HEK293T (cell line): ENCODE data around the gene KAT2A.
A peak's percentile ranks its signal among the peaks of the same experiment; 100 is the strongest.

Experiments used
- CTCF ChIA-PET: fragments of 350-600 bp; formaldehyde crosslinking; extraction: SDS; loops from one replicate; lab custom pipeline; 2021; ENCODE audit warnings: antibody characterized with exemption, inconsistent platforms; lab: Yijun Ruan, JAX
- POLR2A ChIA-PET: fragments of 350-600 bp; formaldehyde crosslinking; extraction: SDS; loops from one replicate; lab custom pipeline; 2020; ENCODE audit warnings: antibody characterized with exemption, inconsistent platforms; lab: Yijun Ruan, JAX
- DNase-seq: peaks from one replicate; pipeline ENCODE4 v3.0.0; 2012; ENCODE audit warnings: mixed read lengths; ENCODE audit errors: extremely low spot score
- ARNT ChIP-seq: fragments of 450-650 bp; IDR thresholded peaks from 2 replicates; pipeline ENCODE4 v1.6.1; 2017; ENCODE audit warnings: mild to moderate bottlenecking
- BHLHE40 ChIP-seq: fragments of 450-650 bp; IDR thresholded peaks from 2 replicates; pipeline ENCODE4 v1.6.1; 2016; ENCODE audit warnings: mild to moderate bottlenecking, moderate library complexity, borderline replicate concordance
- CTBP1 ChIP-seq: fragments of 450-650 bp; IDR thresholded peaks from 2 replicates; pipeline ENCODE4 v1.6.1; 2016; ENCODE audit warnings: borderline replicate concordance
- ELF4 ChIP-seq: fragments of 450-650 bp; IDR thresholded peaks from 2 replicates; pipeline ENCODE4 v1.6.1; 2017; ENCODE audit warnings: antibody characterized with exemption
- FOXA1 ChIP-seq: fragments of 450-650 bp; IDR thresholded peaks from 2 replicates; pipeline ENCODE4 v1.6.1; 2016; ENCODE audit warnings: mild to moderate bottlenecking
- FOXK2 ChIP-seq: fragments of 450-650 bp; IDR thresholded peaks from 2 replicates; pipeline ENCODE4 v1.6.1; 2016; ENCODE audit warnings: mild to moderate bottlenecking
- FOXM1 ChIP-seq: fragments of 450-650 bp; IDR thresholded peaks from 2 replicates; pipeline ENCODE4 v1.6.1; 2017; ENCODE audit warnings: mild to moderate bottlenecking, borderline replicate concordance
- HDGF ChIP-seq: fragments of 450-650 bp; IDR thresholded peaks from 2 replicates; pipeline ENCODE4 v1.6.1; 2017; ENCODE audit warnings: antibody characterized with exemption, borderline replicate concordance
- L3MBTL2 ChIP-seq: fragments of 450-650 bp; conservative IDR thresholded peaks from 2 replicates; pipeline ENCODE4 v1.6.1; 2016; ENCODE audit warnings: mild to moderate bottlenecking
- LEF1 ChIP-seq: fragments of 450-650 bp; IDR thresholded peaks from 2 replicates; pipeline ENCODE4 v1.6.1; 2017; ENCODE audit warnings: mild to moderate bottlenecking, borderline replicate concordance
- NFRKB ChIP-seq: fragments of 450-650 bp; IDR thresholded peaks from 2 replicates; pipeline ENCODE4 v1.6.1; 2016; ENCODE audit warnings: mild to moderate bottlenecking, moderate library complexity
- SP1 ChIP-seq: fragments of 450-650 bp; IDR thresholded peaks from 2 replicates; pipeline ENCODE4 v1.6.1; 2017
- SUZ12 ChIP-seq: fragments of 450-650 bp; IDR thresholded peaks from 2 replicates; pipeline ENCODE4 v1.6.1; 2016; ENCODE audit warnings: mild to moderate bottlenecking
- TARDBP ChIP-seq: fragments of 450-650 bp; IDR thresholded peaks from 2 replicates; pipeline ENCODE4 v1.6.1; 2016
- TF ChIP-seq, protein P1 (sequence below): fragments of 450-650 bp; IDR thresholded peaks from 2 replicates; pipeline ENCODE4 v1.6.1; 2016

The KAT2A gene

DNA sequence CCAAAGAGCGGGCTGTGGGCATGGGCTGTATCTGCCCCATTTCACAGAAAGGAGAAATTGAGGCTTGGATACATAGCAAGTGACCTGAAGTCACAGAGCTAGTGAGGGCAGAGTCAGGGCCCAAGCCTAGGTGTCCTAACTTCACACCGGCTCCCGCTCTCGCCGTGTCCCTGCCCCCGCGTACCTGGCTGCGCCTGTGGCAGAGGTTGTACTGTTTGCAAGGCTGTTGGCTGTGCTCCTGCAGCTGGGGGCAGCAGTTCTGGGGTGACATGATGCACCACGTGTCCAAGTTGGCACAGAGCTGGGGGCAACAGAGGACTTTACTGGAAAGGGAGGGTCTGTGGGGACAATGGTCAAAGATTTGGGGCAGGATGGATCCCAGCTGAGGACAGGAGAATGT is 12.1 kb downstream of the KAT2A start:
- TF ChIP-seq BHLHE40 (no peak), ELF4 (no peak), SUZ12 (no peak), FOXM1 (no peak), L3MBTL2 (no peak), ARNT (no peak), FOXA1 (no peak), HDGF (no peak), NFRKB (no peak), SP1 (no peak)
- TF ChIP-seq, protein P1, sequence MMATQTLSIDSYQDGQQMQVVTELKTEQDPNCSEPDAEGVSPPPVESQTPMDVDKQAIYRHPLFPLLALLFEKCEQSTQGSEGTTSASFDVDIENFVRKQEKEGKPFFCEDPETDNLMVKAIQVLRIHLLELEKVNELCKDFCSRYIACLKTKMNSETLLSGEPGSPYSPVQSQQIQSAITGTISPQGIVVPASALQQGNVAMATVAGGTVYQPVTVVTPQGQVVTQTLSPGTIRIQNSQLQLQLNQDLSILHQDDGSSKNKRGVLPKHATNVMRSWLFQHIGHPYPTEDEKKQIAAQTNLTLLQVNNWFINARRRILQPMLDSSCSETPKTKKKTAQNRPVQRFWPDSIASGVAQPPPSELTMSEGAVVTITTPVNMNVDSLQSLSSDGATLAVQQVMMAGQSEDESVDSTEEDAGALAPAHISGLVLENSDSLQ: no peak
- DNase-seq: no peak
- POLR2A ChIA-PET: interaction anchor here (0.7 to 3.4 kb wide), 6 partner anchors 11 to 170 kb away, joined by 3 to 29 read pairs (median 5); partner anchors contain the start of genes CNP and KAT2A
- CTCF ChIA-PET: interaction anchor here (1.2 to 1.5 kb wide), 2 partner anchors 41 to 68 kb away, joined by 3 to 5 read pairs; no protein-coding TSS in a partner anchor

DNA sequence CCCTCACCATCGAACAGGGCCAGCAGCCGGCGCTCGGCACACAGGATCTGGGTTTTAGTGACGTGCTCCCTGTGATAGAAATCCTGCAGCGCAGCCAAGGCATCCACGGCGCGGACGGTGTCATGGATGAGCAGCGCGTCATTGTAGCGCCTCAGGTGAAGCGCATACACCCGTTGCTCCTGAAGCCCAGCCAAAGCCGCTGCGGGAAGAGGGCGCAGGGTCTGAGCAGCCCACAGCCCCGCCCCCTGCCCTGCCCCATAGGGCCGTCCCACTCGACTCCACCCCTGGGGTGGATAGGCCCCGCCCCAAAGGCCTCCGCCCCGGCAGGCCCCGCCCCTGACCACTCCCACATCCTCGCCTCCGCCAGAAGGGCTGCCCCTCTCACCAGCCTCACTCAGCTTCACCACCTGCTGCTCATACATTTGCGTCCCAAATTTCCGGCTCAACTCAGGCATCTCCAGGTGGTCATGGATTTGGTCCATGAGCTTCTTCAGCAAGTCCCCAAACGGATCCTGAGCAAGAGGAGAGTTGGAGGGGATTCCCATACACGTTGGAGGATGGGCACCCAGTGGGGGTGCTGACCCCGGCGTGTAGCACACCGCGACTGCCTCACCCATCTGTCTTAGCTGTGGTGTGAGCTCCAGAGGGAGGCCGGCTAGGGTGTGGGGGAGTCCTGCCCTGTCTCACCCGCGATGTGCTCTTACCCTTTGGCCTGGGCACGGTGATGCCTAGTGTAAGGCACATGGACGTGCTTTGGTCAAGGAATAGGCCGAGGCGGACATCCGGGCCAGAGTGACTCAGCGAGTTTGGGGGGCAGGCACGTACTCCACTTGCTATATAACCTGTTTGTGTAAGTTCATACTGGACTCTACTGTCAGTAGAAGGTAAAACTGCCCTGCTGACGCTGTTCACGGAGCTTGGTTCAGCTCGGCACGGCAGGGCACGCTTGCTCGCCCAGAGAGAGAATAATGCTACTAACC is 13.3 kb downstream of the KAT2A start:
- DNase-seq: peak; percentile 99
- ChIA-PET CTCF (interaction anchor here (0.5 to 1.5 kb wide), 3 partner anchors 10 to 54 kb away, joined by 3 to 5 read pairs (median 4); no protein-coding TSS in a partner anchor), POLR2A (interaction anchor here (0.8 to 3.4 kb wide), 6 partner anchors 13 to 142 kb away, joined by 4 to 29 read pairs (median 13); partner anchors contain the start of genes CNP, DNAJC7, KAT2A and NKIRAS2)
- no peak for TF ChIP-seq BHLHE40
- TF ChIP-seq HDGF: 0 out of 2 replicates have a peak, but pooled peaks have one; percentile 53

GRCh38 chr17:42107124-42107523 is 14.0 kb downstream of the KAT2A start:
- CTCF ChIA-PET: interaction anchor here (0.6 to 1.3 kb wide), 4 partner anchors 9 to 70 kb away, joined by 3 to 4 read pairs (median 3); partner anchors contain the start of gene ZNF385C
- no peak for TF ChIP-seq SP1
- no peak for TF ChIP-seq ELF4
- DNase-seq: no peak
- POLR2A ChIA-PET: interaction anchor here (1.3 to 3.4 kb wide), 6 partner anchors 13 to 141 kb away, joined by 3 to 29 read pairs (median 13); partner anchors contain the start of genes CNP, DNAJC7, KAT2A and NKIRAS2

GRCh38 chr17:42106009-42106408 is 15.2 kb downstream of the KAT2A start:
- no peak for DNase-seq
- POLR2A ChIA-PET: interaction anchor here (1.3 to 3.4 kb wide), 3 partner anchors 14 to 140 kb away, joined by 3 to 16 read pairs (median 14); partner anchors contain the start of genes CNP and DNAJC7
- TF ChIP-seq CTBP1: no peak
- TF ChIP-seq HDGF: no peak
- no peak for TF ChIP-seq SUZ12
- CTCF ChIA-PET: interaction anchor here (1.3 kb wide), 1 partner anchor 38 kb away, joined by 4 read pairs; no protein-coding TSS in a partner anchor

- CTCF ChIA-PET: interaction anchor here (0.9 to 1.8 kb wide), 3 partner anchors 7 to 84 kb away, joined by 3 to 6 read pairs (median 3); partner anchors contain the start of gene NKIRAS2
Observed at GRCh38 chr17:42104264-42104663, 16.9 kb downstream of the KAT2A start.

GRCh38 chr17:42103221-42103954 is 17.8 kb downstream of the KAT2A start:
- DNase-seq: no peak
- ChIA-PET CTCF (interaction anchor here (0.6 to 1.8 kb wide), 4 partner anchors 8 to 137 kb away, joined by 3 to 6 read pairs (median 4); partner anchors contain the start of genes CNP and NKIRAS2), POLR2A (interaction anchor here (0.8 to 2.2 kb wide), 3 partner anchors 17 to 137 kb away, joined by 3 to 10 read pairs (median 3); partner anchors contain the start of genes CNP and NKIRAS2)
- TF ChIP-seq FOXK2: no peak
- no peak for TF ChIP-seq FOXA1
- no peak for TF ChIP-seq ELF4
- TF ChIP-seq TARDBP: no peak
- no peak for TF ChIP-seq LEF1
- no peak for TF ChIP-seq SUZ12
- no peak for TF ChIP-seq BHLHE40
- no peak for TF ChIP-seq L3MBTL2
- no peak for TF ChIP-seq FOXM1

More at GRCh38 chr17:42104264-42104663, 16.9 kb downstream of the KAT2A start:
- no peak for TF ChIP-seq HDGF
- no peak for TF ChIP-seq FOXA1
- TF ChIP-seq TARDBP: no peak
- no peak for TF ChIP-seq CTBP1
- no peak for TF ChIP-seq ELF4
- TF ChIP-seq FOXM1: no peak
- TF ChIP-seq BHLHE40: no peak
- no peak for DNase-seq
- POLR2A ChIA-PET: interaction anchor here (0.6 to 2.2 kb wide), 3 partner anchors 16 to 138 kb away, joined by 3 to 10 read pairs (median 3); partner anchors contain the start of gene CNP
